Neural progenitor cell (in vitro differentiated cells): ENCODE results near the gene PDE6A.

Source experiments
- CTCF ChIP-seq: fragments of 200-600 bp; sonication (generic); IDR thresholded peaks from 2 replicates; pipeline ENCODE4 v1.5.1; 2017; ENCODE audit warnings: antibody characterized with exemption, mild to moderate bottlenecking
- EZH2 ChIP-seq: fragments of 200-600 bp; sonication (generic); IDR thresholded peaks from 2 replicates; pipeline ENCODE4 v1.6.1; 2017; ENCODE audit warnings: antibody characterized with exemption, mild to moderate bottlenecking, moderate library complexity
- EZH2phosphoT487 ChIP-seq: fragments of 200-600 bp; sonication (generic); IDR thresholded peaks from 2 replicates; pipeline ENCODE4 v1.6.1; 2017; ENCODE audit warnings: antibody characterized with exemption

- no peak for TF ChIP-seq EZH2
- TF ChIP-seq CTCF: no peak
- TF ChIP-seq EZH2phosphoT487: no peak
Observed at GRCh38 chr5:149827546-149827945, 117.0 kb downstream of the PDE6A start.
